H1 (cell line): ENCODE results near the gene C5orf15. TPM values are rescaled to one million over a fixed set of nuclear protein-coding genes. Genes with fewer than 3 reads are reported as not detected.

Experiments used
- ASH2L ChIP-seq: fragments of 200-600, 300-600 bp; sonication (generic); IDR thresholded peaks from one replicate; pipeline ENCODE4 v1.7.1; 2017; ENCODE audit warnings: low read length
- FOSL1 ChIP-seq: IDR thresholded peaks from 2 replicates; pipeline ENCODE4 v1.6.1; 2011; ENCODE audit warnings: mild to moderate bottlenecking, low read depth, low read length, moderate library complexity; ENCODE audit not compliant: insufficient read depth
- polyA plus RNA-seq, 7 experiments: library from polyadenylated mRNA; depleted of rRNA in 3 of 7; stranded (reverse) in 5 of 7; unstranded in 2 of 7; fragments of >200 nt in 5 of 7; fragments of 200-250 nt in 2 of 7; gene quantifications; 1 replicate in 5 of 7; 2 replicates in 1 of 7; 4 replicates in 1 of 7; pipeline versions ENCODE4 v1.2.1 to v1.2.3, GENCODE V29; 2011 to 2013; ENCODE audit warnings: missing spikeins in 2 of 7, mixed read lengths in 2 of 7
- total RNA-seq: library from RNA; stranded (reverse); fragmentation: NEBNext Ultra II Directional; extraction: Animal tissue kit (Norgen Biotek cat#: 25700); gene quantifications from 2 replicates; pipeline ENCODE4 v1.2.1, GENCODE V29; 2021

Gene C5orf15
- total and polyA plus RNA-seq, 2 of the 8 experiments (the other 6 are each of a cell fraction or from before 2014, with no cell fraction given): 31.7 to 39.3 TPM

DNA sequence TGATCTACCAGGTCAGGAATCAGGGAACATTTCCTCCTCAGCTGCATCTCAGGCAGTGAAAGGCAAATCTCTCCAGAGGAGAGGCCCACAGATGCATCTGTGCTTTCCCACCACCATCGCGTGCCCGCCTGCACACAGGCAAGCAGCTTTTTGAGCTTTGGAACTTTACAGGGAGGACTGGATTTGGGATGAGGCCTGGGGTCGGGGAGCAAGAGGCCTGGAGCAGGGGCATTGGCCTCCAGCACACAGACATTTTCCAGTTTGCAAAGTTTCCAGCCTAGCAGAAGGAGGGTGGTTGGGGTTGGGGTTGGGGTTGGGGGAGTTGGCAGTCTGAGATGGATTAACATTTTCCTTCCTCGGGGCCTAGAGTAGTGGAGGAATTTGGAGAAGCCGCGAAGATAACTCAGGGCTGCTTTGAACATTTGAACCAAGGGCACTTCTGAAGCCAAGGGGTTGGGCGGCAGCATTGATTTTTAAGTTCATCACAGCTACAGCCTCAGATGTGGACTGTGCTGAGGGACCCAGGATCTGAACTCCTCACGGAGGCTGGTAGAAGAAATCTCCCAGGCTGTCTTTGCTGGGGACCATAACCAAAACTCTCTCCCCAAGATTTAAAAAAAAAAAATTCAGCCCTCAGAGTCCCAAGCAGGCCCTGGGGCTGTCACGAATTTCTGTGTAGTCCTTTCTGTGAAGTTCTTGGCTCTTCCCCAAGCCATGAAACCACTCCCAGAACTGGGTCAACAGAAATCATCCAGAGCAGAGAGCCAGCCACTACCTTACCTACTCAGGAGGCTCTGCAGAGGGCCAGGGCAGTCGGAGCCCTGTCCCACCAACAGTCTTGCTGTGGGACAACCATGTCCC, 25.6 kb downstream of the C5orf15 start (continued):
- TF ChIP-seq ASH2L (no peak), FOSL1 (no peak)
- TF ChIP-seq, all 59 proteins: peak for 0
